Transverse colon (tissue), 3 donors: Measurements from ENCODE around the gene TMEM74B.

Experiments
- EP300 ChIP-seq: sonication (generic); formaldehyde crosslinking; IDR thresholded peaks from one replicate; pipeline ENCODE4 v1.6.1; 2017; ENCODE audit warnings: antibody characterized with exemption, low read depth
- POLR2A ChIP-seq: fragments of 450-650 bp; IDR thresholded peaks from one replicate; pipeline ENCODE4 v1.6.1; 2016; ENCODE audit warnings: antibody characterized with exemption, mild to moderate bottlenecking, moderate library complexity
- TF ChIP-seq, protein P1 (sequence below), 5 experiments: fragments of 200-600 bp in 3 of 5; fragments of 450-650 bp in 2 of 5; sonication (generic) in 3 of 5; IDR thresholded peaks; 1 replicate in 2 of 5; 2 replicates in 3 of 5; pipeline ENCODE4 v1.5.1; 2016 to 2017; ENCODE audit warnings: antibody characterized with exemption in 5 of 5, inconsistent platforms in 3 of 5, mild to moderate bottlenecking in 2 of 5, moderate library complexity in 1 of 5

DNA sequence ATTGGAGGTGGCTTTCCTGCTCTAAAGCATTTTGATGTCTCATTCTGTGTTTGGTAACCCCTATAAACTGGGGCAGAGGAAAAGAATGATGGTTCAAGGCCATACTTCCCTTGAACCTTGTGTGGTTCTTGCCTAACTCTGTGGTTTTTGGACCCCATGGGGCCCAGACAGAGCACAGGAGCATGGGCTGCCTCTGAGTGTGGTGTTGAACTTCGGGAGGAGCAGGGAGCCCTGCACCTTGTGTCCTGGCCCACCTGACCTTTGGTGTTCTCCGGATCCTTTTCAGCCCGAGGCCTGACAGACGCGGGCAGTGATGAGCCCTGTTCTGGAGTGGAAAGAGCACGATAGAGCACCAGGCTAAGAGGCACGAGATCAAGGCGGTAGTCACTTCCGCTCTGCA is 18.8 kb downstream of the TMEM74B start:
- TF ChIP-seq POLR2A = no peak
- TF ChIP-seq EP300 = no peak
- TF ChIP-seq, protein P1, sequence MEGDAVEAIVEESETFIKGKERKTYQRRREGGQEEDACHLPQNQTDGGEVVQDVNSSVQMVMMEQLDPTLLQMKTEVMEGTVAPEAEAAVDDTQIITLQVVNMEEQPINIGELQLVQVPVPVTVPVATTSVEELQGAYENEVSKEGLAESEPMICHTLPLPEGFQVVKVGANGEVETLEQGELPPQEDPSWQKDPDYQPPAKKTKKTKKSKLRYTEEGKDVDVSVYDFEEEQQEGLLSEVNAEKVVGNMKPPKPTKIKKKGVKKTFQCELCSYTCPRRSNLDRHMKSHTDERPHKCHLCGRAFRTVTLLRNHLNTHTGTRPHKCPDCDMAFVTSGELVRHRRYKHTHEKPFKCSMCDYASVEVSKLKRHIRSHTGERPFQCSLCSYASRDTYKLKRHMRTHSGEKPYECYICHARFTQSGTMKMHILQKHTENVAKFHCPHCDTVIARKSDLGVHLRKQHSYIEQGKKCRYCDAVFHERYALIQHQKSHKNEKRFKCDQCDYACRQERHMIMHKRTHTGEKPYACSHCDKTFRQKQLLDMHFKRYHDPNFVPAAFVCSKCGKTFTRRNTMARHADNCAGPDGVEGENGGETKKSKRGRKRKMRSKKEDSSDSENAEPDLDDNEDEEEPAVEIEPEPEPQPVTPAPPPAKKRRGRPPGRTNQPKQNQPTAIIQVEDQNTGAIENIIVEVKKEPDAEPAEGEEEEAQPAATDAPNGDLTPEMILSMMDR (IDR thresholded peaks at IDR 0.05) = no peak
